Myocyte (in vitro differentiated cells): ENCODE data around the gene DHRS9. TPM values are rescaled to one million over a fixed set of nuclear protein-coding genes. Genes with fewer than 3 reads are reported as not detected.
A peak's percentile ranks its signal among the peaks of the same experiment; 100 is the strongest.
"Not testable (repeated sequence)": the region's sequence is repeated elsewhere in the genome, so short reads cannot be mapped to it uniquely, and the experiment has no call there.

Experiments used
- DNase-seq: peaks from one replicate; pipeline ENCODE4 v3.0.0-alpha.2; 2012; ENCODE audit warnings: low read depth
- polyA plus RNA-seq: library from polyadenylated mRNA; unstranded; fragments of >200 nt; gene quantifications from one replicate; pipeline ENCODE4 v1.2.1, GENCODE V29; 2012; ENCODE audit warnings: missing spikeins
- total RNA-seq: library from RNA; depleted of rRNA; stranded (reverse); fragments of >200 nt; gene quantifications from 2 replicates; pipeline ENCODE4 v1.2.3, GENCODE V29; 2014

Gene DHRS9
- not detected in 2 replicates for total RNA-seq
- not detected for polyA plus RNA-seq

DNA sequence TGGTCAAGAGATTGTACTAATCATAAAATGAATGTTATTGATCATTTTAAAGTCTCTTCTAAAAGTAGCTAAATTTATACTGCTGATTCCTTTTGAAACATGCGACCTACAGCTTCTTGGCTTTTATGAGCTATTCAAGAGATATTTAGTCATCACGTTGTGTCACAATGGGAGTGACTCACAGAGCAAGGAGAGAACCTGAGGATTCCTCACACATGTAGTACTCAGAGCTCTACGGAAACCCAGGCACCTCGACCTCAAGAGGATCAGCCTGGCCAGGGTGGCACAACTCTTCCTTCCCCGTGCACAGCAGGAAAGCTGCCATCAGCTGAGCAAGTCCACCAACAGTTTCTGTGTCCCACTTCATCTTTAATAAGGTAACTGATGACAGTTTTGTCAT is at the start of gene DHRS9:
Gene DHRS9, plus strand, starts transcription at position 223 of the 400 bp plus-strand sequence. CDS start 12,019 bp downstream, outside the sequence.
- peak; percentile 16 for DNase-seq

DNA sequence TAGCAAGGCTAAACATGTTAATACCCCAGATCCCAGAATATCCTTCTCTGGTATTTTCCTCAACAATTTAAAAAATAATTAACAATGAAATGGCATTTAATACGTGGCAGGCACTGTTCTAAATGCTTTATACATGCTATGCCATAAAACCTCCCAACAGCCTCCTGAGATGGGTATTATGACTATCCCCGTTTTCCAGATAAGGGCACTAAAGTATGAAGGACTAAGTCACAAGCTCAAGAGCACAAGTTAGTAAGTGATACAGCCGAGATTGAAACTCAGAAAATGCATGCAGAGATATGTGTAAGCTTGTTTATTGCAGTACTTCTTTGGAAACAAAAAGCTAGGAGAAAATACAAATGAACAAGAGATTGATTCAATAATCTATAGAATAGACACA is 46.2 kb upstream of the DHRS9 start:
- DNase-seq: no peak

DNA sequence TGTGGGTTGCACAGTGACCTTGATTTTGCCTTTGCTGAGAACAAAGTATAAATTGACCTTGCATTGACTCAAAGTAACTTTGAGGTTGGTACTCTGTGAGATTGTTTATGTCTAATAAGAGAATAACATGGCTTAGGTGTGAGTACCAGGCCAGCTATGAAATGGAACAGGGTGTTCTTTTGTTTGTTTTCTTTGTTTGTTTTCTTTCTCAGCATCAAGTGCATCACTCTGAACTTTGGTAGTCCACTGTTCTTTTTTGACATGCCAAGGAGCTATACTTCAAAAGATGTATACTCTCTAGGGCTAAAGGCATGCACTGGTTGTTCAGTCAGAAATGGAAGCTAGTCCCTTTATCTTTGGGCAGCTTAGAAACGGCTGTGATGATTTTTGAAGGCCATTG is 43.3 kb upstream of the DHRS9 start:
- DNase-seq: no peak

DNA sequence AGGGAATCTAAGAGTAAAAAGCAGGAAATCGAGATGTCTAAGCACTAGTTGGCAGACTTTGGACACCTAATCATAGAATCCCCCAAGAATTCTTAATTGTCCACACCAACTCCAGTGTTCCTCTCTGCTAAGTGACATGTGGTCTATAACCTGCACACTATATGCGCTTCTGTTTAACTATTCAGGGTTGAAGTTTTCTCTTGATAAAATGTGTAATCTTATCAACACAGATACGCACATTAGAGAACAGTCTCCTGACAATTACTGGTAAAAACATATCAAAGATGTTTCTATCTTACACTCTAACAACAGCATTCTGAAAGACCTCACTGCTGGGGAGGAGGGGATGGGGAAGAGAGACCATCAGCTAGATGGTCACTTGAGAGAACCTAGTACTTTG is 42.1 kb upstream of the DHRS9 start:
- no peak for DNase-seq

DNA sequence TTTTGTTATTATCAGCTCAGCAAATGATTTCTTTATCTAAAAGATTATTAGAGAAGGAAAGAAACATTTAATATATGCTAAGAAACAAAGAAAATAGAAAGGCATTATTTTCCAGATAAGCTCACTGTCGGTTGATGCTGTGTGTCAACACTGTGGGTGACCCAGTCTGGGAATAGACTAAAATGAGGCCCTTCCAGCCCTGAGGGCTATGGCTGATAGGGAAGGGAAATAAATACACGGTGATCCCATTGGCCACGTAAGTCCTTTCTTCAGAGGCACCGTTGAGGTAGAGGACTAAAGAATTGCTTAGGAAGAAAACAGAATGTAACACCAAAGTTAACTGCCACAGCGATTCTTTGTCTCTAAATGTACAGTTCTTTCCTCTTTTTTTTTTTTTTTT is 40.0 kb upstream of the DHRS9 start:
- no peak for DNase-seq

DNA sequence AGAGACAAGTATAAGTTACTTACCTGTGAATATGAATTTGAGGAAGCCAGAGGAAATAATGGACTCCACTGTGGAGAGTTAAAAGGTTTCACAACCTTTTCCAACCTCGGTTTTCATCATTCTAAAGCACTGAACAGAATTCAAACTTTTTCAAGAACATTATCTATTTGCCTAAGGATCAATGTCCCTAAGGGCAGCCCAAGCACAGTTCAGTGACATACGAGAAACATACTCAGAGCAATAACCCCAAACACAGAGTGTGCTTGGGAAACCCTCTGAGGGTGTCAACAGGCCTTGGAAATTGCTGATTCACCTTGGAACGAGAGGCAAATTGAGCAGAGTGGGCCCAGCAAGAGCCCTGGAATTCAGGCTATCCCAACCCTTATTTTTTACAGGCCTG is 38.2 kb upstream of the DHRS9 start, which contains the start of gene ABCB11:
Gene ABCB11, minus strand, starts transcription at position 123 of the 400 bp plus-strand sequence. CDS start 13,199 bp downstream, outside the sequence.
- no peak for DNase-seq

DNA sequence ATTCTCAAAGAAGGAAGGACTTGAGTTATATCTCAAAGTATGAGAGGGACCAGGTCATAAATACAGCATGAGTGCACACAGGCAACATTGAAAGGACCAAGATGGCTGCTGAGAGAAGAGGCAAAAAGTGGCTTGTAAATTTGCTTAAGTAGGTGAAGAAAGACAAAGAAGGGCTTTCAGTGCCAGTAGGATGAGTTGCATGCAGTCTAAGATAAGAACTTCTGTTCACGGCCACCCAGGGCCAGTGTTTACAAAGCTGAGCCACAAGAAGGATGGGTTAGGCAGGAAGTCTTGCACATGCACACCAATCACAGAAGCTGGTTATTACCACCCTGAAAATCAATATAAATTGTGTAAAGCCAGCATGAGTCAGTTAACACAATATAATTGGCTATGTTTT is 35.1 kb upstream of the DHRS9 start:
- DNase-seq: no peak

DNA sequence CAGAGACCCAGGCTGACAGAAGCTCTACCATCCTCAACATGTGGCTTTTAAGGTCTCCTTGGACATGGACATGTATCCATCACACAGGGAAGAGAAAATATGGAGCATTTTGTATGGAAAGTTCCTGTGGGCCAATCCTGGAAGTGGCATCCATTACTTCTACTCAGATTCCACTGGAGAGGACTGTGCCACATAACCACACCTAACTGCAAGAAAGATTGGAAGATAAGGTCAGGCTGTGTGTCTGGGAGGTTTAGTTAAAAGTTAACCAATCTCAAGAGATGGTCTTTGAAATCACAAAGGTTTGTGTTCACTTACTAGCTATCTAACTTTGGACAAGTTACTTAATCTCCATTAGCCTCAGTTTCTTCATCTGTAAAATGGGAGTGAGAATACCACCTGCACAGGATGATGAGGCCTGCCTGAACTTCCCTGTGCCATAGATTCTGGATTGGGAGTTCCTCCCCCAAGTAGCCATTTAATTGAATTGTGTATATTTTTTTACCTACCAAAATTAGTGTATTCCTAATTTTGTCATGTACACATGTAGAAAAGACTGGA is 34.3 kb upstream of the DHRS9 start:
- no peak for DNase-seq

DNA sequence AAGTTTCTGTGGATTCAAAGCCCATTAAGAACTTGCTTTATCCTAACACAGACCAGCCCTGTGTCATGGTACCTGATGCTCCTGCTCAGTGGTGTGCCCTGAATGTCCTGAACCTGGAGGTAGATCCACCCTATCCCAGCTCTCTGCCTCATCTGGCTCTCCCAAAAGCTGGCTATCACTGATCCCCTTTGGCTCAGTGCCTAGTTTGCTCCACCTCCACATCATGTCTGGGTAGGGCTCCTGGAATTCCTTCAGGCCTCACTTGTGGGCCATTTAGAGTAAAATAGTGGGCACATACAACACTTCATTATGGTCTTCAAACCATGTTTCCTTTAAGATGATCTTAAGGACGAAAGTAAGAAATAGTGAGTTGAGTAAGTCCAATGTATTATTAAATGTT is 33.5 kb upstream of the DHRS9 start:
- no peak for DNase-seq

DNA sequence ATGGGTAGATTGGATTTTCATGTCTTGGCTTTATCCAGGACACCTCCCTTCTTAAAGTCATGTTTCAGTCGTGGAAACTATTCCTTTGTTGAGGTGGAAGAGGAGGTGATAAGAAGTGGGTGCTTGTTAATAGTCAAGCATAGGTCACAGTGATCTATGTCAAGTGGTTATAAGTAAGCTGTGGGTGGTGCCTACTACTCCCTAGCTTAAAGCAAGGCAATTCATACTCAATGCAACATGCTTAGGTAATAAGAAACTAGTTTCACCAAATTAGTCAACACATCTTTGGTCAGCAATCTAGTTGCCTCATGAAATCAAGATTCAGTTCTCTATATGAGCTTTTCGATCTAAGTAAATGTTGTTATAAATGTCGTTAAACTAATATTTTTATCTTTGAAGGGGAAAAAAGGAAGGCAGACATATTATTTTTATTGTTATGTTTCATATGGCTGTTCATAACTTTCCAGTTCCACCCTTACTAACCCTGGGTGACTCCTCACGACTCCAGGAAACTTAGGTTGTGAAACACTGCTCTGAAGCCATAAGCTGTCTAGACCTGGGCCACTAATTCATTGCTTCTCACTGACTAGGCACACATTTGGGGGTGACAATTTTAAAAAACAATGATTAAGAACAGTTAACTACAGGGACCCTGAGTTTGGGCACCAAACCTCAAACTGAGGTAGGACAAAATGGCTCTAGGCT is 32.5 kb upstream of the DHRS9 start:
- DNase-seq: no peak

DNA sequence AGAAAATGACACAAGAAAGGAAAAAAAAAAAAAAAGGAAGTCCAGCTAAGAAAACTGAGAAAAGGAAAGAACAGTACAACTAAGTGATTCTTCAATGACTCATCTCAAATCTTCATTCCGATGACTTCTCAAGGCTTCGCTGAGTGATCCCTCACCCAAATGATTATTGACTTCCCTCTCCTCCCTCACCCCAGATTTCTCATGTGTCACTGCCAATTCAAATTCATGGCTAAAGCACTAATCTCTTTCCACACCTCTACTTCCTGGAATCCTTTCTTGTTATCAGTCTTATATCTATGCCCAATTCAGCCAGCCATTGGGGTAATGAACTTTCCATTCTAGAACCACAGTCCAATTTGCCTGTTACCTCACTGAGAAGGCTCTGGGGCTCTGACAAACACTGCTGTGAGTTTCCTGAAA is 31.0 kb upstream of the DHRS9 start:
- DNase-seq: no peak

DNA sequence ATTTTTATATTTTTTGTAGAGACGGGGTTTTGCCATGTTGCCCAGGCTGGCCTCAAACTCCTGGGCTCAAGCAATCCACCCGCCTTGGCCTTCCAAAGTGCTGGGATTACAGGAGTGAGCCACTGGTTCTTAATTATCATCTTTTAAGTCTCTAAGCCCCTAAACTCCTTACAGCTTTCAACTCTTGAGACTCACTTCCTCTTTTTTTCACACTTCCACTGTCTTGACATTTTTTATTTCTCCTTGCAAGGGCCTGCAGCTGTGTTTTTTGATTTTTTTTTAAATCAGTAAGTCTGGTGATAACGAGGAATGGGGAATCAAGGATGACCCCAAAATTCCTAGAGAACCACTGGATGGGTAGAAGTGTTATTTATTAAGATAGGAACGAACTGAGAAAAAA is 29.7 kb upstream of the DHRS9 start:
- DNase-seq: no peak

DNA sequence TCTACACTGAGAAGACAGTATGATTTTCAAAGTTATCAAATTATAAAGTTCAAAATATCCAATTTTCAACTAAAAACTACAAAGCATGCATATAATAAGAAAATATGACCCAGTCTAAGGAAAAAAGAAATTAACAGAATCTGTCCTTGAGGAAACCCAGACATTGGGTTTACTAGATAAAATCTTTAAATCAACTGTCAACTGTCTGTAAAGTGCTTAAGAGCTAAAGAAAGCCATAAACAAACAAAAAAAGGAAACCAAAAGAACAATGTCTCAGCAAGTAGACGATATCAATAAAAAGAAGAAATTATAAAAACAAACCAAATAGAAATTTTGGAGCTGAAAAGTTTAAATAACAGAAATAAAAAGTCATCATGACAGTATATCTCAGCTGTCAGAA is 27.8 kb upstream of the DHRS9 start:
- no peak for DNase-seq

DNA sequence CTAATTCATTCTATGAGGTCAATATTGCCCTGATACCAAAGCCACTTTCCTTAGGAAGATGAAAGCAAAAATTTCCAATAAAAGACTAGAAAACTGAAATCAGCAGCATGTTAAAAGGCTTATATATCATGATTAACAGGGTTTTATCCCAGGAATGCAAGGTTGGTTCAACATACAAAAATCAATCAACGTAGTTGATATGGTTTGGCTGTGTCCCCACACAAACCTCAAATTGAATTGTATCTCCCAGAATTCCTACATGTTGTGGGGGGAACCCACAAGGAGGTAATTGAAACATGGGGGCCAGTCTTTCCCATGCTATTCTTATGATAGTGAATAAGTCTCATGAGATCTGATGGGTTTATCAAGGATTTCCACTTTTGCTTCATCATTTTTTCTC is 26.5 kb upstream of the DHRS9 start:
- DNase-seq: no peak

DNA sequence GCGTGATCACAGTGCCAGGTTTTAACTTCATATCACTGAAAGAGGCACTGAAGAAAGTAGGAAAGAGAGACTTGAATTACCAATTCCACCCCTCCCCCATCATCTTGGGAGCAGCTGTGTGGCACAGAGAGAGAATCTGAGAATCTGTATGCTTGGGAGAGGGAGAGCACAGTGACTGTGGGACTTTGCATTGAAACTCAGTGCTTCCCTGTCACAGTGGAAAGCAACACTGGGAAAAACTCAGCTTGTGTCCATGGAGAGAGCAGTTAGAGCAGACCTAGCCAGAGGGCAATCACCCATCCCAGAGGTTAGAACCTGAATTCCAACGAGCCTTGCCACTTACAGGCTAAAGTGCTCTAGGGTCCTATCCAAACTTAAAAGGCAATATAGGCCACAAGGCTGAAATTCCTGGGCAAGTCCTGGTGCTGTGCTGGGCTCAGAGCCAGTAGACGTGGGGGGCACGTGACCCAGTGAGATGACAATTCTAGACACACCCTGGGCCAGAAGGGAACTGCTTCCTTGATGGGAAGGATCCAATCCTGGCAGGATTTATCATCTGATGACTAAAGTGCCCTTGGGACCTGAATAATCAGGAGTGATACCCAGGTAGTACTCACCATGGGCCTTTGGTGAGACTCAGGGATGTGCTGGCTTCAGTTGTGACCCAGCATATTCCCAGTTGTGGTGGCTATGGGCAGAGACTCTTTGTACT is 22.8 kb upstream of the DHRS9 start:
- DNase-seq: no peak

DNA sequence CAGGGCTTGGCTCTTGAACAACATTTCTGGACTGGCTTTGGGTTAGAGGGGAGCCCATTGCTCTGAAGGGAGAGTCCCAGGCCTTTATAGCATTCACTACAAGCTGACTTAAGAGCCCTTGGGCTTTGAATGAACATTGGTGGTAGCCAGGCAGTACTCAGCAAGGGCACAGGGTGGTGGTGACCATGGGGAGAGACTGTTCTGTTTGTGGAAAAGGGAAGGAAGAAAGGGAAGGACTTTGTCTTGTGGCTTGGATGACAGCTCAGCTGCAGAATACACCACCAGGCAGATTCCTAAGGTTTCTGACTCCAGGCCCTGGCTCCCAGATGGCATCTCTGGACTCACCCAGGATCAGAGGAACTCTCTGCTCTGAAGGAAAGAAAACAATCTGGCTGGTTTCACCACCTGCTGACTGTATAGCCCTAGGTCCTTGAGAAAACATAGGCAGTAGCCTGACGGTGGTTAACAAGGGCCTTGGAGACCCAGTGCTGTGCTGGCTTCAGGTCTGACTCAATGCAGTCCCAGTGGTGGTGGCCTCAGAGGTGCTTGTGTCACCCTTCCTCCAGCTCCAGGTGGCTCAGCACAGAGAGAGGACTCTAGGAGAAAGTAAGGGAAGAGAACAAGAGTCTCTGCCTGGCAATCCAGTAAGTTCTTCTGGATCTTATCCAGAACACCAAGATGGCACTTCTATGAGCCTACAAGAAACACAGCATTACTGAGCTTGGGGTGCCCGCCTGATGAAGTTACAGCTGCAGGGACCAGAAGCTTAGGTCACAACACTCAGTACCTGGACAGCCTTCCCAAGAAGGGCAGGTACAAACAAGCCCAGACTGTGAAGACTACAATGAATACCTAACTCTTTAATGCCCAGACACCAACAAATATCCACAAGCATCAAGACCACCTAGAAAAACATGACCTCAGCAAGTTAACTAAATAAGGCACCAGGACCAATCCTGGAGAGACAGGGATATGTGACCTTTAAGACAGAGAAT is 21.8 kb upstream of the DHRS9 start:
- peak; percentile 6 for DNase-seq

DNA sequence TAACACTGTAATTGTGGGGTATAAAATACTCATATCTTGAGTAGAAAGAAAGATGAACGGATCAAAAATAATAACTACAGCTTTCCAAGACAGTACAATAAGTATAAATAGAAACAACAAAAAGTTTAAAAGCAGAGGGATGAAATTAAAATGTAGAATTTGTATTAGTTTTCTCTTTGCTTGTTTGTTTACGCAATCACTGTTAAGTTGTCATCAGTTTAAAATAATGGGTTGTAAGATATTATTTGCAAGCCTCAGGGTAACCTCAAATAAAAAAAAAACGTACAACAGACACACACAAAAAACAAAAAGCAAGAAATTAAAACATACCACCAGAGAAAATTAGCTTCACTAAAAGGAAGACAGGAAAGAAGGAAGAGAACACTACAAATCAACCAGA is 20.2 kb upstream of the DHRS9 start:
- DNase-seq: no peak

DNA sequence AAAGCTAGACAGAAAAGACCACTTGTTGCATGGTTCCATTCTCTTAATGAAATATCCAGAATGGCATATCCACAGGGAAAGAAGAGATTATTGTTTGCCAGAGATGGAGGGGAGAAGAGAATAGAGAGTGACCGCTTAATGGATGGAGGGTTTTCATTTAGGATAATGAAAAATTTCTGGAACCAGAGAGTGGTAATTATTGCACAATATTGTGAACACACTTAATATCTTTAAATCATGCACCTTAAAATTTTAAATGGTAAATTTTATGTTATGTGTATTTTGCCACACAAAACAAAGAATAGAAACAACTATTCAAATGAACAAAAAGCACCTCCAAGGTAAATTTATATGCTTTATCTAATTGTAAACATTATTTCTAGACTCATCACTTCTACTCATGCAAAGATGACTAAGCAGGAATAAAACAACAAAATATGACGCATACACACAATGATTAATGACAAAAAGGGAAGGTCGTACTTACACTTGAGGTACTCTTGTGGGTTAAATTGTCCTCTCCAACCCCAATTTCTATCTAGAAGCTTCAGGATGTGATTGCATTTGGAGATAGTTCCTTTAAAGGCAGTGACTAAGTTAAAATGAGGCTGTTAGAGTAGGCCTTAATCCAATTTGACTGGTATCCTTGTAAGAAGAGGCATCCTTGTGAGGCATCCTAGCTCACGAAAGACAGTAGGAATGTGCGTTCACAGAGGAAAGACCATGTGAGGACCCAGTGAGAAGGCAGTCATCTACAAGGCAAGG is 18.7 kb upstream of the DHRS9 start:
- DNase-seq: no peak

DNA sequence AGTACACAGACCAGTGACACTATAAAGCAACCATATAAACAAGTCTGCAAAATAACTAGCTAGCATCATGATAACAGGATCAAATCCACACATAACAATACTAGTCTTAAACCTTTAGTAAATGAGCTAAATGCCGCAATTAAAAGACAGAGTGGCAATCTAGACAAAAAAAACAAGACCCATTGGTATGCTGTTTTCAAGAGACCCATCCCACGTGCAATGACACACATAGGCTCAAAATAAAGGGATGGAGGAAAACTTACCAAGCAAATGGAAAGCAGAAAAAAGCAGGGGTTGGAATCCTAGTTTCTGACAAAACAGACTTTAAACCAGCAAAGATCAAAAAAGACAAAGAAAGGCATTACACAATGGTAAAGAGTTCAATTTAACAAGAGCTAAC is 14.8 kb upstream of the DHRS9 start:
- not testable (repeated sequence) for DNase-seq

DNA sequence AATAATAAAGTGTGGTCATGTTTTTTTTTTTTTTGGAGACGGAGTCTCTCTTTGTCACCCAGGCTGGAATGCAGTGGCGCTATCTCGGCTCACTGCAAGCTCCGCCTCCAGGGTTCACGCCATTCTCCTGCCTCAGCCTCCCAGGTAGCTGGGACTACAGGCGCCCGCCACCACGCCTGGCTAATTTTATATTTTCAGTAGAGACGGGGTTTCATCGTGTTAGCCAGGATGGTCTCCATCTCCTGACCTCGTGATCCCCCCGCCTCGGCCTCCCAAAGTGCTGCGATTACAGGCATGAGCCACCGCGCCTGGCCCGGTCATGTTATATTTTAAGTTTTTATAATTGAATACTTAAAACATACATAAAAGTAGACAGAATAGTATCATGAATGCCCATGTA is 5.2 kb upstream of the DHRS9 start:
- not testable (repeated sequence) for DNase-seq
